ENCODE results near the gene CES1. TPM values are rescaled to one million over a fixed set of nuclear protein-coding genes. Genes with fewer than 3 reads are reported as not detected.
"Not testable (repeated sequence)": the region's sequence is repeated elsewhere in the genome, so short reads cannot be mapped to it uniquely, and the experiment has no call there.

Gene CES1
- total RNA-seq, 1 donor from 2014 or later, result 0.26 TPM

GRCh38 chr16:55790240-55790639, 42.7 kb downstream of the CES1 start:
- not testable (repeated sequence) for DNase-seq (ENCODE audit: low read depth); H3K4me3 ChIP-seq (ENCODE audit: low read depth, low read length); H3K27me3 ChIP-seq (ENCODE audit: control insufficient read depth, insufficient read depth, low read length); H3K36me3 ChIP-seq (ENCODE audit: control insufficient read depth, insufficient read depth, low read length); FAIRE-seq

GRCh38 chr16:55782793-55783091, 50.2 kb downstream of the CES1 start:
- H3K36me3 ChIP-seq (ENCODE audit: control insufficient read depth, insufficient read depth, low read length); DNase-seq (ENCODE audit: low read depth); H3K27me3 ChIP-seq (ENCODE audit: control insufficient read depth, insufficient read depth, low read length); H3K4me3 ChIP-seq (ENCODE audit: low read depth, low read length): not testable (repeated sequence)
- peak; percentile 90 for FAIRE-seq

GRCh38 chr16:55782091-55782792, 50.7 kb downstream of the CES1 start:
- not testable (repeated sequence) for FAIRE-seq; H3K36me3 ChIP-seq (ENCODE audit: control insufficient read depth, insufficient read depth, low read length); H3K27me3 ChIP-seq (ENCODE audit: control insufficient read depth, insufficient read depth, low read length); DNase-seq (ENCODE audit: low read depth); H3K4me3 ChIP-seq (ENCODE audit: low read depth, low read length)

GRCh38 chr16:55781456-55781855, 51.4 kb downstream of the CES1 start:
- not testable (repeated sequence) for H3K36me3 ChIP-seq (ENCODE audit: control insufficient read depth, insufficient read depth, low read length); H3K27me3 ChIP-seq (ENCODE audit: control insufficient read depth, insufficient read depth, low read length); DNase-seq (ENCODE audit: low read depth); H3K4me3 ChIP-seq (ENCODE audit: low read depth, low read length)
- peak; percentile 77 for FAIRE-seq

- not testable (repeated sequence) for H3K4me3 ChIP-seq (ENCODE audit: low read depth, low read length); H3K27me3 ChIP-seq (ENCODE audit: control insufficient read depth, insufficient read depth, low read length); H3K36me3 ChIP-seq (ENCODE audit: control insufficient read depth, insufficient read depth, low read length); DNase-seq (ENCODE audit: low read depth); FAIRE-seq
Observed at GRCh38 chr16:55780095-55780407, 52.8 kb downstream of the CES1 start.

GRCh38 chr16:55779402-55780094, 53.3 kb downstream of the CES1 start:
- no peak for FAIRE-seq
- no peak for TF ChIP-seq CTCF (IDR thresholded peaks at IDR 0.05; ENCODE audit: insufficient read depth, low read length, severe bottlenecking)

GRCh38 chr16:55778757-55779156, 54.1 kb downstream of the CES1 start:
- Histone ChIP-seq H3K27me3 (ENCODE audit: control insufficient read depth, insufficient read depth, low read length) (no peaks in the 10 kb centered on the region), H3K36me3 (ENCODE audit: control insufficient read depth, insufficient read depth, low read length) (no peaks in the 10 kb centered on the region), H3K4me3 (ENCODE audit: low read depth, low read length) (no peak overlapping the region)
- FAIRE-seq (peak; percentile 96), DNase-seq (ENCODE audit: low read depth) (peak; percentile 8)
- no peak for TF ChIP-seq CTCF (IDR thresholded peaks at IDR 0.05; ENCODE audit: insufficient read depth, low read length, severe bottlenecking)

More at GRCh38 chr16:55779402-55780094, 53.3 kb downstream of the CES1 start:
- no peak for DNase-seq (ENCODE audit: low read depth)
- Histone ChIP-seq H3K36me3 (ENCODE audit: control insufficient read depth, insufficient read depth, low read length) (no peaks in the 10 kb centered on the region), H3K27me3 (ENCODE audit: control insufficient read depth, insufficient read depth, low read length) (no peaks in the 10 kb centered on the region), H3K4me3 (ENCODE audit: low read depth, low read length) (no peak overlapping the region)

GRCh38 chr16:55775857-55776256, 57.0 kb downstream of the CES1 start:
- no peak for TF ChIP-seq CTCF (IDR thresholded peaks at IDR 0.05; ENCODE audit: insufficient read depth, low read length, severe bottlenecking)
- Histone ChIP-seq H3K4me3 (ENCODE audit: low read depth, low read length) (no peak overlapping the region), H3K27me3 (ENCODE audit: control insufficient read depth, insufficient read depth, low read length) (no peaks in the 10 kb centered on the region), H3K36me3 (ENCODE audit: control insufficient read depth, insufficient read depth, low read length) (no peaks in the 10 kb centered on the region)
- no peak for FAIRE-seq
- DNase-seq (ENCODE audit: low read depth), result no peak
